Transverse colon (tissue), 4 donors: ENCODE measurements around the gene GNG7. TPM values are rescaled to one million over a fixed set of nuclear protein-coding genes. Genes with fewer than 3 reads are reported as not detected.

Experiments used
- DNase-seq: peaks from one replicate; pipeline ENCODE4 v3.0.0-alpha.2; 2019
- H3K27ac ChIP-seq, 4 donors: fragments of 200-600 bp; sonication (generic); 2 replicates each; pipeline ENCODE4 v1.5.1; 2016 to 2018; ENCODE audit warnings: inconsistent platforms in 4 of 4
- H3K27me3 ChIP-seq: fragments of 200-600 bp; sonication (generic); 2 replicates; pipeline ENCODE4 v1.5.1; 2017; ENCODE audit warnings: inconsistent platforms
- H3K36me3 ChIP-seq, 4 donors: fragments of 200-600 bp; sonication (generic); 2 replicates each; pipeline ENCODE4 v1.5.1; 2017 to 2019; ENCODE audit warnings: inconsistent platforms in 4 of 4
- H3K4me1 ChIP-seq, 4 donors: fragments of 200-600 bp; sonication (generic); 2 replicates each; pipeline ENCODE4 v1.5.1; 2017 to 2020; ENCODE audit warnings: inconsistent platforms in 4 of 4
- H3K4me3 ChIP-seq, 4 donors: fragments of 200-600 bp; sonication (generic); 1 replicate in 1 of 4; 2 replicates in 3 of 4; pipeline versions ENCODE4 v1.5.1 to v1.6.1; 2017 to 2019; ENCODE audit warnings: inconsistent platforms in 4 of 4
- H3K9me3 ChIP-seq, 2 donors: fragments of 200-600 bp; sonication (generic); 2 replicates each; pipeline ENCODE4 v1.5.1; 2017 to 2019; ENCODE audit warnings: inconsistent platforms in 2 of 2
- EP300 ChIP-seq: sonication (generic); formaldehyde crosslinking; IDR thresholded peaks from one replicate; pipeline ENCODE4 v1.6.1; 2017; ENCODE audit warnings: antibody characterized with exemption, low read depth
- POLR2A ChIP-seq: fragments of 450-650 bp; IDR thresholded peaks from one replicate; pipeline ENCODE4 v1.6.1; 2016; ENCODE audit warnings: antibody characterized with exemption, mild to moderate bottlenecking, moderate library complexity
- POLR2AphosphoS5 ChIP-seq, 3 donors: sonication (generic); formaldehyde crosslinking; IDR thresholded peaks; one replicate each; pipeline ENCODE4 v1.6.1; 2016; ENCODE audit warnings: antibody characterized with exemption in 3 of 3
- WGBS, 2 donors: methylation state at CpG; one replicate each; pipeline ENCODE4 v1.1.5; 2018; ENCODE audit warnings: low coverage in 1 of 2; 5-methylcytosine and 5-hydroxymethylcytosine counted together
- in situ Hi-C, 4 donors: fragments of 200-750 bp; cut with MboI; loops; one replicate each; pipeline versions ENCODE4 v1.15.0 to v1.15.1; 2017; ENCODE audit warnings: low sequenced_read_pairs in 3 of 4, low pct_ligation_motif_present in 1 of 4, low pct_unique_long_range_greater_than_20kb in 1 of 4
- intact Hi-C: fragments of 100-400 bp; cut with DNase I; formaldehyde crosslinking; loops from one replicate; pipeline ENCODE4 v1.15.1; 2023; ENCODE audit warnings: low total_unique reads
- total RNA-seq, 4 donors: library from RNA; depleted of rRNA; stranded (reverse); fragments of >200 nt; gene quantifications; one replicate each; pipeline ENCODE4 v1.1.0, GENCODE V29; 2016
- TF ChIP-seq, protein P1 (sequence below), 5 experiments: fragments of 200-600 bp in 3 of 5; fragments of 450-650 bp in 2 of 5; sonication (generic) in 3 of 5; IDR thresholded peaks; 1 replicate in 2 of 5; 2 replicates in 3 of 5; pipeline ENCODE4 v1.5.1; 2016 to 2017; ENCODE audit warnings: antibody characterized with exemption in 5 of 5, inconsistent platforms in 3 of 5, mild to moderate bottlenecking in 2 of 5, moderate library complexity in 1 of 5

Gene GNG7
- total RNA-seq, 4 donors from 2014 or later, result 1.6 to 13.1 (median 4.0) TPM

GRCh38 chr19:2694196-2694595 is 8.3 kb downstream of the GNG7 start:
- Histone ChIP-seq H3K36me3 (no peaks in the 10 kb centered on the region), H3K4me3 (no peak overlapping the region), H3K9me3 (no peaks in the 10 kb centered on the region), H3K27ac (no peak overlapping the region), H3K4me1 (peaks cover 0 to 5% (median 0%) of the 10 kb centered on the region in 4 donors), H3K27me3 (no peaks in the 10 kb centered on the region)
- in situ Hi-C loops, result no loop called here
- WGBS, 2 donors, result 65% methylated on average over 5 of the region's 5 CpGs; no CpG with 5 or more reads in 1 of the 2 donors
- DNase-seq, result no peak
- intact Hi-C loops, result no loop called here
- TF ChIP-seq POLR2AphosphoS5 (IDR thresholded peaks at IDR 0.05) (no peak), POLR2A (no peak), EP300 (no peak)
- TF ChIP-seq, protein P1, sequence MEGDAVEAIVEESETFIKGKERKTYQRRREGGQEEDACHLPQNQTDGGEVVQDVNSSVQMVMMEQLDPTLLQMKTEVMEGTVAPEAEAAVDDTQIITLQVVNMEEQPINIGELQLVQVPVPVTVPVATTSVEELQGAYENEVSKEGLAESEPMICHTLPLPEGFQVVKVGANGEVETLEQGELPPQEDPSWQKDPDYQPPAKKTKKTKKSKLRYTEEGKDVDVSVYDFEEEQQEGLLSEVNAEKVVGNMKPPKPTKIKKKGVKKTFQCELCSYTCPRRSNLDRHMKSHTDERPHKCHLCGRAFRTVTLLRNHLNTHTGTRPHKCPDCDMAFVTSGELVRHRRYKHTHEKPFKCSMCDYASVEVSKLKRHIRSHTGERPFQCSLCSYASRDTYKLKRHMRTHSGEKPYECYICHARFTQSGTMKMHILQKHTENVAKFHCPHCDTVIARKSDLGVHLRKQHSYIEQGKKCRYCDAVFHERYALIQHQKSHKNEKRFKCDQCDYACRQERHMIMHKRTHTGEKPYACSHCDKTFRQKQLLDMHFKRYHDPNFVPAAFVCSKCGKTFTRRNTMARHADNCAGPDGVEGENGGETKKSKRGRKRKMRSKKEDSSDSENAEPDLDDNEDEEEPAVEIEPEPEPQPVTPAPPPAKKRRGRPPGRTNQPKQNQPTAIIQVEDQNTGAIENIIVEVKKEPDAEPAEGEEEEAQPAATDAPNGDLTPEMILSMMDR (IDR thresholded peaks at IDR 0.05), result no peak

DNA sequence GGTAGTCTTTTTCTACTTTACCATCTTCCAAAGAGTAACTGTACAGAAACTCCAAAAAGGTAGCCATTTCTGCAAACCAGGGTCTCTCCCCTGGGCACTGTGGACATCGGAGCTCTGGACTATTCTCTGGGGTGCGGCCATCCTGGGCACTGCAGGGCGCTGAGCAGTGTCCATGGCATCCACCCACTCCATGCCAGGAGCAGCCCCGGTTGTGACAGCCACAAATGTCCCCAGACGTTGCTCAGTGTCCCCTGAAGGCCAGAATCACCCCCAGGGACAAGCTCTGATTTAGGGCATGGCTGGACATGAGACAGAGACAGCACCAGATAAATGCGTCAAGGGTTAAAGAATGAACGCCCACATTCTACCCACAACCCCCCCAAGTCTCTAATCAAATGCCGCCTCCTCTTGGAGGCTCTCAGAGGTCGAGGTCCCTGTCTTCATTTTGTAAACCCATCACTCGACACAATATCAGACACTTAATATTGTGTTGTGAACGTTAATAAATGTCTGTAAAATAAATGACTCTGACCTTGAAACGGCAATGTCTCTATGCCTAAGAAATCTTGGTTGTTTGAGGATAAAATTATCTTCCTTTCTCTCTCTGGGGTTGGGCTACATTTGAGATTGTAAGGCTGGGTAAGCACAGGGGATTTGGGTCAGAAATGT is 8.9 kb downstream of the GNG7 start:
- intact Hi-C loops, result no loop called here
- no peak overlapping the region for H3K4me3 ChIP-seq
- no peak overlapping the region for H3K27ac ChIP-seq
- H3K4me1 ChIP-seq, result peaks cover 0 to 5% (median 0%) of the 10 kb centered on the region in 4 donors
- no peaks in the 10 kb centered on the region for H3K9me3 ChIP-seq
- no peaks in the 10 kb centered on the region for H3K27me3 ChIP-seq
- no peaks in the 10 kb centered on the region for H3K36me3 ChIP-seq
- TF ChIP-seq, protein P1 (IDR thresholded peaks at IDR 0.05), result no peak
- no peak for TF ChIP-seq POLR2AphosphoS5 (IDR thresholded peaks at IDR 0.05)
- TF ChIP-seq EP300, result no peak
- TF ChIP-seq POLR2A, result no peak
- in situ Hi-C loops, result no loop called here
- 35 to 65% methylated on average over 4 to 12 of the region's 12 CpGs for WGBS, 2 donors
- DNase-seq, result no peak

GRCh38 chr19:2691951-2692350 is 10.5 kb downstream of the GNG7 start:
- WGBS, 2 donors, result 78 to 84% methylated on average over 6 to 9 of the region's 9 CpGs
- Histone ChIP-seq H3K4me1 (peaks cover 0 to 5% (median 0%) of the 10 kb centered on the region in 4 donors), H3K36me3 (no peaks in the 10 kb centered on the region), H3K27me3 (no peaks in the 10 kb centered on the region), H3K27ac (no peak overlapping the region), H3K4me3 (no peak overlapping the region), H3K9me3 (no peaks in the 10 kb centered on the region)
- TF ChIP-seq POLR2A, result no peak
- no peak for TF ChIP-seq EP300
- TF ChIP-seq, protein P1 (IDR thresholded peaks at IDR 0.05), result no peak
- no peak for TF ChIP-seq POLR2AphosphoS5 (IDR thresholded peaks at IDR 0.05)
- in situ Hi-C loops (no loop called here), intact Hi-C loops (no loop called here)
- DNase-seq, result no peak

DNA sequence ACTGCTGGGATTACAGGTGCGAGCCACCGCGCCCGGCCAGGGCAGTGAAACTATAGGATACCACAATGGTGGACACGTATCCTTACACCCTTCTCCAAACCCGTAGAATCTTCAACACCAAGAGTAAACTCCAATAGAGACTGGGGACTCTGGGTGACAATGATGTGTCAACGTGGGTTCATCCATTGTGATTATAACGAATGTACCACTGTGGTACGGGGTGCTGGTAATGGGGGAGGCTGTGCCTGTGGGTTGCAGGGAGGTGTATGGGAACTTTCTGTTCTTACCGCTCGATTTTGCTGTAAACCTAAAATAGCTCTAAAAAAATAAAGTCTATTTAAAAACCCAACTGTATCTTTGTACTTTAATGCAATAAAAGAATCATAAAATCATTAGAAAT is 11.6 kb downstream of the GNG7 start:
- in situ Hi-C loops (no loop called here), intact Hi-C loops (no loop called here)
- Histone ChIP-seq H3K27me3 (no peaks in the 10 kb centered on the region), H3K36me3 (no peaks in the 10 kb centered on the region), H3K4me3 (no peak overlapping the region), H3K9me3 (no peaks in the 10 kb centered on the region), H3K4me1 (peaks cover 0 to 5% (median 0%) of the 10 kb centered on the region in 4 donors), H3K27ac (no peak overlapping the region)
- TF ChIP-seq POLR2AphosphoS5 (IDR thresholded peaks at IDR 0.05) (no peak), POLR2A (no peak)
- TF ChIP-seq, protein P1 (IDR thresholded peaks at IDR 0.05), result no peak
- WGBS, 2 donors, result 78% methylated on average over 11 of the region's 11 CpGs; no CpG with 5 or more reads in 1 of the 2 donors
- DNase-seq, result no peak
